KOPT-K1 (cell line): ENCODE measurements around the gene PSIP1.
A peak's percentile ranks its signal among the peaks of the same experiment; 100 is the strongest.
"Not testable (repeated sequence)": the region's sequence is repeated elsewhere in the genome, so short reads cannot be mapped to it uniquely, and the experiment has no call there.

Source experiments
- H3K27ac ChIP-seq: fragments of 200-600 bp; sonication (generic); 2 replicates; pipeline ENCODE4 v1.5.1; 2016; ENCODE audit warnings: antibody characterized with exemption, mild to moderate bottlenecking, low read depth, low read length; ENCODE audit not compliant: poor library complexity, severe bottlenecking
- H3K36me3 ChIP-seq: fragments of 200-600 bp; sonication (generic); 2 replicates; pipeline ENCODE4 v1.5.1; 2017; ENCODE audit warnings: antibody characterized with exemption, mild to moderate bottlenecking, low read length, moderate library complexity; ENCODE audit not compliant: insufficient read depth
- H3K9me3 ChIP-seq: fragments of 200-600 bp; sonication (generic); 2 replicates; pipeline ENCODE4 v1.5.1; 2017; ENCODE audit warnings: antibody characterized with exemption, low read length, mild to moderate bottlenecking; ENCODE audit not compliant: insufficient read depth, poor library complexity, severe bottlenecking

The PSIP1 gene

GRCh38 chr9:15427702-15428101 lies 83.1 kb downstream of the PSIP1 start:
- H3K27ac ChIP-seq, H3K9me3 ChIP-seq: not testable (repeated sequence)
- H3K36me3 ChIP-seq: peaks cover 65% of the 10 kb centered on the region

GRCh38 chr9:15426019-15426418 lies 84.8 kb downstream of the PSIP1 start:
- H3K36me3 ChIP-seq: peaks cover 58% of the 10 kb centered on the region
- H3K9me3 ChIP-seq: no peaks in the 10 kb centered on the region
- no peak overlapping the region for H3K27ac ChIP-seq

GRCh38 chr9:15423231-15423985 lies 87.4 kb downstream of the PSIP1 start:
- H3K27ac ChIP-seq: peak overlapping the region; percentile 75
- peaks cover 34% of the 10 kb centered on the region for H3K36me3 ChIP-seq
- H3K9me3 ChIP-seq: no peaks in the 10 kb centered on the region

- peak within 1 kb of the TSS; percentile 75 for H3K27ac ChIP-seq
- peaks cover 26% of the 10 kb centered on the region for H3K36me3 ChIP-seq
- H3K9me3 ChIP-seq: no peaks in the 10 kb centered on the region
Observed at GRCh38 chr9:15422372-15423230, 88.2 kb downstream of the PSIP1 start, which contains the start of gene SNAPC3. TSS of gene SNAPC3 (plus strand) at chr9:15422876. CDS start at chr9:15422880, 4 bp downstream.

DNA sequence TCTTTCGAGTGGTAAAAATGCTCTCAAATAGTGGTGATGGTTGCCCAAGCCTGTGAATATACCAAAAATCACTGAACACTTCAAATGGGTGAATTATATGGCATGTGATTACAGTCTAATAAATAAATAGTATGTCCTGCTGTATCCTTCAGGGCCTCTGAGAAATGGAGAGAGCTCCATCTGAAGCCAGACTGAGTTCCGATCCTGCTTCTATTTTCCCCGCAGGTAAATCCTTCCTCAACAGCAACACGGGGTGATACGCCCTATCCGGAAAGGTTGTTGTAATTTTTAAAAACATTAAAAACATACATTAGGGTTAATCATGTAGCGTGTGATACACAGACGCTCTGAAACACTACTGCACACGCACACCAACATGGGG lies 88.8 kb downstream of the PSIP1 start:
- Histone ChIP-seq H3K27ac (peak overlapping the region; percentile 75), H3K36me3 (peaks cover 22% of the 10 kb centered on the region), H3K9me3 (no peaks in the 10 kb centered on the region)

GRCh38 chr9:15421532-15421931 lies 89.2 kb downstream of the PSIP1 start:
- Histone ChIP-seq H3K27ac (no peak overlapping the region), H3K9me3 (no peaks in the 10 kb centered on the region), H3K36me3 (peaks cover 21% of the 10 kb centered on the region)

DNA sequence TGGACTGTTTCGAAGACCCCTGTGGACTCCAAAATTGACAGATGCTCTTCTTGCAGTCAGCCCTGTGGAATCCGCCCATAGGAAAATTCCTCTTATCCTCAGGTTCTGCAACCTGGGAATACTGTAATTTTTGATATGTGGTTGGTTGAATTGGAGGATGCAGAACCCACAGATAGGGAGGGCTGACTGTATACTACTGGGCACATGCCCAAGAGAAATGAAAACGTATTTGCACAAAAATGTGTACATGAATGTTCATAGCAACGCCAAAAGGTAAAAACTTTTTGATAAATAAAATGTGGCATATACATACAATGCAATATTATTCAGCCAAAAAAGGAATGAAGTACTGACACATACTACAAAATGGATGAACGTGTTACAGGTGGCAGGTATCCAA lies 90.0 kb downstream of the PSIP1 start:
- Histone ChIP-seq H3K36me3 (peaks cover 14% of the 10 kb centered on the region), H3K27ac (no peak overlapping the region), H3K9me3 (no peaks in the 10 kb centered on the region)

DNA sequence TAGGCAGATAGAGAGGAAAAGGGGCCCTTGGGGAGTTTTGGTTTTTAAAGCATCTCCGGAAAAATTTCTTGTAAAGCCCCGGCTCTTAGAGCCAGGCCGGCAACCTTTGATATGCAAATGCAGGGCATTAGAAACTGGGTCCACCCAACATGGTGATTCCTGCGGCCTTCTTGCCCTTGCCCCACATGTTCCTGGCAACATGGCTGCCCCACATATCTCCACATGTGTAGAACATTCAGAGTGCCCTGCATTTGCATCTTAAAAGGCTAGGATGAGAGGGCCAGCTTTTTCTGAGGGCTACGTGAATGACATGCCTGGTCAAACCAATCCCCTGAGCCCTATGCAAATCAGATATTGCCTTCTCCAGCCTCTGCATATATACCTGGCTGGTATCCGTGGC lies 93.1 kb downstream of the PSIP1 start:
- Histone ChIP-seq H3K9me3 (no peaks in the 10 kb centered on the region), H3K27ac (no peak overlapping the region), H3K36me3 (no peaks in the 10 kb centered on the region)

- Histone ChIP-seq H3K9me3 (no peaks in the 10 kb centered on the region), H3K36me3 (no peaks in the 10 kb centered on the region), H3K27ac (no peak overlapping the region)
Observed at GRCh38 chr9:15416880-15417279, 93.9 kb downstream of the PSIP1 start.
